Measurements from ENCODE around the gene HNRNPR. TPM values are rescaled to one million over a fixed set of nuclear protein-coding genes. Genes with fewer than 3 reads are reported as not detected.

Gene HNRNPR
- total and polyA plus RNA-seq, 9 of the 15 experiments (the other 6 are each of a cell fraction or from before 2014, with no cell fraction given): 80.9 to 372 (median 301) TPM

GRCh38 chr1:23344111-23344986 is at the start of gene HNRNPR (continued):
- TF ChIP-seq NCOR1 (IDR thresholded peaks at IDR 0.05): peak; percentile 52
- TF ChIP-seq MECOM (CRISPR knock-in tag; IDR thresholded peaks at IDR 0.05): 0 out of 2 replicates have a peak, but pooled peaks have one; percentile 41
- TF ChIP-seq ETV1 (tag; conservative IDR thresholded peaks at IDR 0.05; ENCODE audit: low read depth): peak; percentile 85
- peak; percentile 98 for TF ChIP-seq MAX (CRISPR knock-in tag; IDR thresholded peaks at IDR 0.05)
- TF ChIP-seq CTCF (IDR thresholded peaks at IDR 0.05 in 2 of 3, conservative IDR thresholded peaks at IDR 0.05 in 1 of 3; ENCODE audit: insufficient read depth in 2 of 3, low read depth in 1 of 3, low read length in 3 of 3): 0 out of 6 replicates have a peak, but pooled peaks of 1 of the 3 experiments have one; percentile 9
- peak; percentile 57; the same call in 1 of the 2 replicates for TF ChIP-seq HCFC1 (IDR thresholded peaks at IDR 0.05; ENCODE audit: low read depth, low read length)
- TF ChIP-seq SAFB (IDR thresholded peaks at IDR 0.05; ENCODE audit: borderline replicate concordance, low read depth, low read length): peak; percentile 52; the same call in 1 of the 2 replicates
- TF ChIP-seq SPI1 (IDR thresholded peaks at IDR 0.05; ENCODE audit: borderline replicate concordance, low read depth, low read length): 0 out of 2 replicates have a peak, but pooled peaks have one; percentile 27
- TF ChIP-seq ZNF263 (CRISPR knock-in tag; IDR thresholded peaks at IDR 0.05; ENCODE audit: borderline replicate concordance): peak; percentile 76
- TF ChIP-seq MED1 (CRISPR knock-in tag; IDR thresholded peaks at IDR 0.05; ENCODE audit: borderline replicate concordance): no peak
- TF ChIP-seq XRCC4 (IDR thresholded peaks at IDR 0.05; ENCODE audit: extremely low read depth, insufficient read depth, insufficient read length): no peak
- TF ChIP-seq CEBPG (CRISPR knock-in tag; IDR thresholded peaks at IDR 0.05): peak; percentile 28; the same call in 1 of the 2 replicates
- no peak for TF ChIP-seq CEBPG (tag; conservative IDR thresholded peaks at IDR 0.05 in 1 of 2, IDR thresholded peaks at IDR 0.05 in 1 of 2)
- TF ChIP-seq LEF1 (IDR thresholded peaks at IDR 0.05): peak; percentile 66
- TF ChIP-seq ZNF224 (CRISPR knock-in tag; IDR thresholded peaks at IDR 0.05): no peak
- peak; percentile 93 for TF ChIP-seq ASH1L (IDR thresholded peaks at IDR 0.05; ENCODE audit: borderline replicate concordance, low read depth, partially characterized antibody)
- 0 out of 2 replicates have a peak, but pooled peaks have one; percentile 49 for TF ChIP-seq ZSCAN32 (CRISPR knock-in tag; IDR thresholded peaks at IDR 0.05)
- peak; percentile 40; the same call in 1 of the 2 replicates for TF ChIP-seq STAT5A (IDR thresholded peaks at IDR 0.05; ENCODE audit: borderline replicate concordance, low read length)
- no peak for TF ChIP-seq ZNF583 (CRISPR knock-in tag; IDR thresholded peaks at IDR 0.05)
- peak; percentile 55; the same call in 1 of the 2 replicates for TF ChIP-seq CEBPZ (IDR thresholded peaks at IDR 0.05; ENCODE audit: borderline replicate concordance, low read depth, low read length)
- TF ChIP-seq ZNF436 (CRISPR knock-in tag; IDR thresholded peaks at IDR 0.05): peak; percentile 45; the same call in 1 of the 2 replicates
- no peak for TF ChIP-seq SMAD2 (IDR thresholded peaks at IDR 0.05; ENCODE audit: low read depth, low read length)
- no peak; the same call in 1 of the 2 replicates for TF ChIP-seq DIDO1 (tag; IDR thresholded peaks at IDR 0.05; ENCODE audit: low read depth)

Data from K562 (cell line).